SKM-1 treated with dmso at 0.1 percent for 144 hours (cell line): ENCODE results near the gene COL15A1.
A peak's percentile ranks its signal among the peaks of the same experiment; 100 is the strongest.

ENCODE experiments used
- DNase-seq: peaks from one replicate; lab custom pipeline; 2025; ENCODE audit not compliant: unreplicated experiment; lab: John Stamatoyannopoulos, UW

The COL15A1 gene

DNA sequence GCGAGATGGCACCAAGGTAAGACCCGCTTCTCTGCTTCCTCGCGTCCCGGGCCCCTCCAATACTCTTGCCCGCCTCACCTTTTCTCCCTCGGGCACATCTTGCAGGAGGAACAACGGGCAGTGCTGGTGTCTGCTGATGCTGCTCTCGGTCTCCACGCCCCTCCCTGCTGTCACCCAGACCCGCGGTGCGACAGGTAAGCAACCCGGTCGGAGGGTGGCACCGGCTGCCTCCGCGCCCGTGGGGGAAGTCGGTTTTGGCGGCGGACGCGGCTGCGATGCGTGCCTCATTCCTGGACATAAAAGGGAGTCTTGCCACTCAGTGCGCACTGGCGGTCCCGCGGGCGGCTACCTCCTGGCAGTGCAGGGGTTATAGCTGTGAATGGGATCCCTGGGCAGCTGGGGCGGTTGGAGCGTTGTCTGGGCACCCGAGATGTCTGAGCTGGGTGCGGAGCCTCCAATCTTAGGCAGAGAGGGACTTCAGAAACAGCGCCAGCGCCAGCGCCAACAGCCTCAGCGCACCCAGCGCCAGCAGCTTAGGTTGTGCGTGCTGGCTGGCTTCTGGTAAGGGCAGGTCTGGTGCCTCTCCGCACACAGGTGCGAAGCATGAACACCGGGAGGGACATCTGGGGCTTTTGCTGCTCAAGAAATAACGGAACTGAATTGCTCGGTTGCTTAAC is 488 bp downstream of the COL15A1 start:
- no peak for DNase-seq

DNA sequence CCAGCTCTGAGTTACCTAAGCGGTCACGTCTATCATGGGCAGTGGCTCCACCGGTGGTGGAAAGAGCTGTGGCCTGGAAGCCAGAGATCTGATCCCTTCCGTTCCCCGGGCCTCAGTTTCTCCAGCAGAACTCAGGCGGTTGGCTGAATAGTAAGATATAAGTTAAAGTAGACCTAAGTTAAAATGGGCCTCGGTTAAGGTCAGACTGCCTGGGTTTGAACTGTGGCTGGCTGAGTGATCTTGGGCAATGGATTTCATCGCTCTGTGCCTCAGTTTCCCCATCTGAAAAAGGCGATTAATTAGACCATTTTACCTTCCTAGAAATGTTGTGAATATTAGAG is 997 bp downstream of the COL15A1 start:
- peak; percentile 5 for DNase-seq

DNA sequence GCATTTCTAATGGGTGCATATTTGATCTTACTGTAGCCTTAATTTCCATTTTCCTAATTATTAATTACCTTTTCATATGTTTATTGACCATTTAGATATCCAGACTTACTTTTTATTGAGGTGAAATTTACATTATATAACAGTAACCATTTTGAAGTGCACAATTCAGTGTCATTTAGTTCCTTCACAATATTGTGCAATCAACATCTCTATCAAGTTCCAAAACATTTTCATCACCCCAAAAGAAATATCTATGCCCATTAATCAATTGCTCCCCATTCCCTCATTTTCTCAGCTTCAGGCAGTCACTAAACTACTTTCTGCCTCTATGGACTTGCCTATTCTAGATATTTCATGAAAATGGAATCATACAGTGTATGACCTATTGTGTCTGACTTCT is 5.9 kb downstream of the COL15A1 start:
- no peak for DNase-seq

DNA sequence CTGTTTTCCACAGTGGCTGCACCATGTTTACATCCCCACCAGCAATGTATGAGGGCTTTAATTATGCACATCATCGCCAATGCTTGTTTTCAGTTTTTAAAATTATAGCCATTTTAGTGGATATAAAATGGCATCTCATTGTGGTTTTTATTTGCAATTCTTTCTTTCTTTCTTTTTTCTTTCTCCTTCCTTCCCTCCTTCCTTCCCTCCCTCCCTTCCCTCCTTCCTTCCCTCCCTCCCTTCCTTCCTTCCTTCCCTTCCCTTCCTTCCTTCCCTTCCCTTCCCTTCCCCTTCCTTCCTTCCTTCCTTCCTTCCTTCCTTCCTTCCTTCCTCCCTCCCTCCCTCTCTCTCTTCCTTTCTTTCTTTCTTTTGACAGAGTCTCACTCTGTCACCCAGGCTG is 6.6 kb downstream of the COL15A1 start:
- DNase-seq = no peak

DNA sequence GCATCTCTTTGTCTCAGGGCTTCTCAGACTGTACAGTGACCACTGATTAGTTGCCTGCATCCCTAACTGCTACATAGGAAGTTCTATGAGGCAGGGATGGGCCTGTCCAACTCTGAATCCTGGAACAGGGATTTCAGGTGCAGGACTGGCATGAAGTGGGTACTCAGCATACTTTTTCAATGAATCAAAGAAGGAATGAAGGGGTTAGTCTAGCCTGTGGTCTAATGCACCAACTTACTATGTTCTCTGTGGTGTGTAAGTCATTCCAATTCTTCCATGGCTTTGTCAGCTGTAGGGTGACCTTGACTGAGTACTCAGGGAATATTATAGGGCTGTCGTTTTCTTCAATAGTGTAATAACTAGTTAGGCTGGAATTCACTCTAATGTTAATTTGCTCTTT is 8.3 kb downstream of the COL15A1 start:
- no peak for DNase-seq

DNA sequence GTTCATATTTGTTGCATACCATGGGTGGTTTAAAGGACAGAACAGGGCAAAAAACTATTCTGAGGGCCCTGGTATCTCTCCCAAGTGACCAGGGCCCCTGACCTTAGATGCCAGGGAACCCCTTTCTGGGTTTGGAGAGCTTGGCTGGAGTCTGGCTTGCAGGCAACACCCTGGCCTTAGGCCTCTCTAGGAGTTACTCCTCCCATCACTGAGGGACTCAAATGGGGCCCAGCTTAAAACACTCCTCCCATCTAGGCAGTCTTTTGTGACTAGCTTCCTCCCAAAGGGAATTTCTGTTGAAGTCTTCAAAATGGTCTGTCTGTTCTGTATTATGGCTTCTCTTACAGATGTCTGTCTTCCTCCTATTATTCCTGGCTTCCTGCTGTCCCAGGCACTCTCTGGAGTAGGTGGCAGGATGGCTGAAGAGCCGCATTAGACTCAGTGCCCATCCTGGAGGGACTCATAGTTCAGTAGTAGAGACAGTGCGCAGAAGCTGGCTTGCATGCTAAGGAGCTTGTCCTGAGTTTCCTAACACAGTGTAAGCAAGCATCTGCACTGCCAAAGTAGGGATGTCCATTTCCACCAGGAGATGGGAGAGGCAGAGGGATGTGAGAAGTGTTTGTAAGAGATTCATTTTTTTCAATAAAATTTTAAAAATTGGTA is 10.0 kb downstream of the COL15A1 start:
- DNase-seq = no peak

DNA sequence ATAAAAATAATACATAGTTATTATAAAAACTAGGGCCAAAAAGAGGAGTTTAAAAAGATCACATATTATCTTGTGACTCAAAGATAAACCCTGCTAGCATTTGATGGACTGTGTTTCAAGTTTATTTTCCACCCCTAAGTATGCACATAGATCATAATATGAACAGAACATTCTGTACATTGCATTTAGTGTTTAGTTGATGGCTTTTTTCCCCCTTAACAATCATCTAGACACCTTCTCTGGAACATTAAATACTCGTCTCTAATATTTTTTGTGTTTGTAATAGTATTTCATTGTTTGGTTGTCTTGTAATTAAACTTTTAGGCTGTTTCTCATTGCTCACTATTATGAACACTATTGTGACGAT is 10.5 kb downstream of the COL15A1 start:
- no peak for DNase-seq

DNA sequence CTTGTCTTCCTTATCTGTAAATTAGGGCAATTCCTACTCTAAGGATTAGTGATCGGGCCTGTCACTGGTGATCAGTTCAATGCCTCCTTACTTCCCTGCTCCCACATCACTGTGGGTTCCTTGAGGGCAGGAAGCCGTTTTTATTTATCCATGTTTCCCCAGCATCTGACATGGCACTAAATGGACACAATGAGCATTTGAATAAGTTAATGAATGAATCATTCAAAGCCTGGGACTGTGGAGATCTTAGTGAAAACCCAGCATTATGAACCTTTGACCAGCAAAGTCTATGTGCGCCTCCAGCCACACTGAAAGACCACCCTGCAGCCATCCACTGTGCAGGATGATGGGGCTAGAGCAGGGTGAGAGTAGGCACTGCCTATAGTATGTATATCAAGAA is 11.6 kb downstream of the COL15A1 start:
- DNase-seq = no peak

DNA sequence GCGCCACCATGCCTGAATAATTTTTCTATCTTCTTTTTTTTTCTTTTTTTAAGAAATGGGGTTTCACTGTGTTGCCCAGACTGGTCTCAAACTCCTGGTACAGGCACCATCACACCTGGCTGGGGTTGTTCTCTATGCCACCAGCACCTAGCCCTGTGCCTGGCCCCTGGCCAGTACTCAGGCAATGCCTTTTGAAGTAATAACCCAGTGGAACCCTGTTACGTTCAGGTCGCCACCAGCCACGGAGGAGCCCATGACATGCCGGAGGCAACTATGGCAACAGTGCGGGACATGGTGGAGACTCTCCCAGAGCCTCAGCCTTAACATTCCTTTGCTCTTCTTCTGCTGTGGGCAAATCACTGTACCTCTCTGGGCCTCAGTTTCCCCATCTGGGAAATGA is 14.1 kb downstream of the COL15A1 start:
- DNase-seq = no peak

DNA sequence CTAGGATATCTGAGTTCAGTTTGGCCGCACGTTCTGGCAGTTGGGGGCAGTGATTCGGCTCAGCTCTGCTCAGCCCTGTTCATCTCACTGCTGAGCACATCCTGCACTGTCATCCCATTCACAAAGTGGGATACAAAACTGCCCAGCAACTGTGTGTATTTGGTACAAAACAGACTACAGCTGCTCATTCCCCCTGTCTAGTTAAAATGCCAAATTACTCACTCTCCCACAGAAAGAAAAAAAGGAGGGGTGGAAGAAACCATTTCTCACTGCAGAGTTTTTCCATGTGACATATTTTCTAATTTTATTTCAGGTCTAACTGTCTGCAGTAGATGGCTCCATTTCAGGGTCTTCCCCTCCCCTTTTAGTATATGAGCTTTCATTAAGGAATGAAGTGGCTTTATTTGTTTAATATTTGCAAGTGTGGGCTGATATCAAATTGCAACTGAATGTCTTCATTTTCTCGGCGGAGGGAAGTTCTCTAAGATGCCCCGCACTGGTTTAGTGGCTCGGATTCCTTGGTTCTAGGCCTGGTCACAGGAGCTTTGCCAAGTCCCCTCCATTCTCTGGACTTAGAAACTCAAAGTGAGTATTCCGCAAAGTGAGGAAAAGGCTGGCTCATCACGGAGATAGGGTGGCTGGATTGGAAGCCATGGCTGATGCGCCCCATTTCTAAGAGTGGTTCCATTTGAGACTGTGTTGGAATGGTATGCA is 14.7 kb downstream of the COL15A1 start:
- no peak for DNase-seq

DNA sequence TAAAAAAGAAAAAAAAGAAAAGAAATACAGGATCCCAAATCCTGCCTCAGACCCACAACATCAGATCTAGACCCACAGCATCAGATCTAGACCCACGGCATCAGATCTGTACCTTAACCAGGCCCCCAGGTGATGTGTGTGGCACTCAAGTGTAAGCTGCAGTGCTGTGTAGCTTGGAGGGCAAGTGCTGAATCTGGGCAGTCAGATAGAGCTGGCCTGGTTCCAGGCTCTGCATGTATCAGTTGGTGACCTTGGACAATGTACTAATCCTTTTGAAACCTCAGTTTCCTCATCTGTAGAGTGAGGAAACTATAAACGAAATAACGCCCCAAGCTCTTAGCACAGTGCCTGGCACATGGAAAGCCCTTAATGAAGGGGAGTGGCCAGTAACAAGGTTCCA is 16.7 kb downstream of the COL15A1 start:
- DNase-seq = peak; percentile 28

DNA sequence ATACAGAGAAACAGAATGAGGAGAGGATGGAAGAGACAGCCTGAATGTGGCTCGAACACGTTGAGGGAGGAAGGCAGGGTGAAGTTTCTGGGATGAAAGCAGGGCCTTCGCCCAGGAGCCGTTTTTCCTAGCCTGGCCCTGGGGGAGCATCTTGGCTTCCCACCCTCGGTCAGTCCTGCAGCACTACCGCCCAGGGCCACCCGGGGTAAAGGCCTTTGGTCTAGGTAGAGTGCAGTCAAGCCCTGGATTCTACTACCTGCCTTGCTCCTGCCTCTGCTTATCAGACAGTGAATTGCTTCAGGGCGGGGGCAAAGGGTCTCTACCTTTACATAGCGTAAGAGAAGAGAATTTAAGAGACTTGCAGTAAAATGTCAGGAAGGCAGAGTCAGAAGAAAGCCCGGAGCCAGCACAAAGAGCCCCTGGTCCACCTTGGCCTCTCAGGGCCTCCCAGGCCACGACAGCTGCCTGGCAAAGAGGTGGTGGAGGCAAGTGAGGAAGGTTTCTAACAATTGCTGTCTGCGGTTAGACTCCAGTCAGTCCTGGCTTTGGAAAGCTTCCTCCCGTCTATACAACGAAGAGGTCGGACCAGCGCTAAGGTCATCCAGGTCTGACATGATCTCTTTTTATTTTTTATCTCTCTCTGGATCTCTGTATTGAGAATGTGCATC is 17.9 kb downstream of the COL15A1 start:
- no peak for DNase-seq

DNA sequence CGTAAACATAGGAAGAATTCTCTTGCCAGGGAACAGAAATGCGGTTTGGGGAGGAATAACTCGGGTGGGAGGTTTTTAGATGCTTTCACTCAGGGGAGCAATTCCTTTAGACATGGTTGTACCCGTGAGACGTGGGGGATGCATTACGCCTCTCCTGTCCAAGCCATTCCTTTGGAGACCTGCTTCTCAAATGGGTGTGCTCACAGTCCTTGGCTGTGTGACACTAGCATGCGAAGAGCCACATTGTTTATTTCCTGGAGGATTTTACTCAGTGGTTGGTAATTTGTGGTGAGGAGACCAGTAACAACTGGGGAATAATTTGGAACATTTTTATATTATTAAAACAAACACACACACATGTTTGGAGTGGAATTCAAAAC is 18.5 kb downstream of the COL15A1 start:
- DNase-seq = no peak

DNA sequence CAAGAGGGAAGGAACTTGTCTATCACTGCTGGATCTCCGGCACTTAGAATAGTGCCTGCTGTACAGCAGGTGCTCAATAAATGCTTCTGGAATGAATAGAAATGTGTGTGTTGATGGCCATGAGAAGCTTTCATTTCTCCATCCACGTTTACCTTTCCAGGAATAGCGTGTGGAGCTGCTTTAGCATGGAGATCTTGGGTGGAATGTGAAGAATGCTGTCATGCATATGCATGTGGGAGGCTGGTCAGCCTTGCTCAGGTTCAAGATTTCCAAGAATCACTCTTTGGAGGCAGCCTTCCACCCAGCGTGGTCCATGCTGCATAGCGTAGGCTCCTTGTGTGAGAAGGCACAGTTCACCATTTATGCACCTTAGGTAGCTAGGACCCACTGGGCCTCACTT is 19.2 kb downstream of the COL15A1 start:
- no peak for DNase-seq

DNA sequence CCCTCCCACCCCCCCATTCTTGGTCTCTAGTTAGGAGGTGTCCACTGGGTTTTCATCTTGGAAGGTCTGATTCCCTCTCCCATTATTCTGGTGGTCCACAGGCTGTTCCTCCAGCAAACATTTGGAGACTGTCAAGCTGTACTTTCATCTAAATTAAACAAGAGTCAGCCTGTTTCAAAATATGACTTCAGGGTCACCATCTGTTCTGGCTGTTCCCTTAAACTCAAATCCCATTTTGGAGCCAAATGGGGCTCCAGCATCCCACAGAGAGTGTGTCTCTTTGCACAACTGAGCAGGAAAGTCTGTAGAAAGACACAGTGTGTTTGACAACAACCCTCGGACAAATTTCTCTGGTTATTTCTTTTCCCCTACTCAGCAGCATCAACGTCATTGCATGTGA is 20.5 kb downstream of the COL15A1 start:
- no peak for DNase-seq

DNA sequence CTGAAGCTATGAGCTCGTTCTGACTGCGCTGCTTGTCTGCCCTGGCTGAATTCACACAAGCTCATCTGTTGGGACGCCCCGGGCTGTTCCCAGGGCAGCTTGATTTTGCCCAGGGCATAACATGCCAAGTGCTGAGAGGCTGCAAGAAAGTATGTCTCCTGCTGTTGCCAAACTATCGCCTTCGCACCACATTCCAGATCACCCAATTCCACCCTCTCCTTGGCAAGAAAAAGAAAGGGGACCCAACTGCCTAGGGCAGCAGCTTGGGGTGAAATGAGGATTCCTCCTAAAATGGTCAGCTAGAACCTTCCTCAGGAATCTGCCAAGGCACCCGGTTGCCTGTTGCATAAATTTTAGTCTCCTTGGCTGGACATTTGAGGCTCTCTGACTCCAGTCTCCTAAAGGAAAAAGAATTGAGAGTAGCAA is 21.2 kb downstream of the COL15A1 start:
- no peak for DNase-seq

DNA sequence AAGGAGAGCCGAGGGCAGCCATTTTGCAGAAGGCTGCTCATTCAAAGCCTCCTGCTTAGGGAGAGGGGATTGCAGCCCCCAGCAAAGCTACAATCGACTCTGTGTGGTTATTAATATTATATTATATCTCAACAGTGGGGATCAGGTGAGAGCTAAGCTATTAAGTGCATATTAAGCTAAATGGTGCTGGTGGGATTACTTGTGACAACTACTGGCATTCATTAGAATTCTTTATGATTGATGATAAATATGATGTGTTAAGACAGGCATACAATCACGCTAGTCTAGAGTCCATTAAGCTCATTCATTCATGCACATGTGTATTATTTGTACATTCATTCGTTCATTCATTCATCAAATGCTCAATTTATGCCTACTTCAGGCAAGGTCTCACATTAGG is 23.0 kb downstream of the COL15A1 start:
- no peak for DNase-seq

DNA sequence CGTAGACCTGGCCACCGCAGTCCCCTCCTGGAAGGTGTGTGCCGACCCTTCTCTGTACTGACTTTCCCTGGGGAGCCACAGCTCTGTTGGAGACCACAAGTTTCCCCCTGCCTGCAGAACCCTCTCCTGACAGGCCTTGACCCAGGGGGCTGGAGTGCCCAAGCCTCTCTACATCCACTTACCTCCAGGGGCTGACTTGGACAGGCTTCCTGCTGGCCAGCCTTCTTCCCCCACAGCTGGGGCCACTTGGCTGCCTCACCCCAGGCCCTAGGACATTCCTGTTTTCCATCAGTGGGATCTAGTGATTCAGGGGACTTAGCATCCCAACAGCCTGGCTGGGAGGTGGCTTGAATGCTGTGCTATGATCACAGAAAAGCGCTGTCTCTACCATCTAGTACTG is 23.6 kb downstream of the COL15A1 start:
- no peak for DNase-seq

DNA sequence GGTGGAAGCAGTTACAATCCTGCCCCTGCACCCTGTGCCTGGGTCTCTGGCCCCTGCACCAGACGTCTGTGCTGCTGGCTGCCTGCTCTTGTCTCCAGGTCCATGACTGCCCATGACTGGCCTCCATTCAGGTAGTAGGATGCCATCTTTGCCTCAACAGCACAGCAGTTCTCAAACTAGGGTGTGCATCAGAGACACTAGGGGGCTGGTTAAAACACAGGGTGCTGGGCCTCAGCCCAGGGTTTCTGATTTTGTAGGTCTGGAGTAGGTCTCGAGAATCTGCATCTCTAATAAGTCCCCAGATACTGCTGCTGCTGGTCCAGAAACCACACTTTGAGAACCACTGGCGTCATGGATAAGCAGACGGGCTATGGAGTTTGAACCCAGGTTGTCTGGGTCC is 24.0 kb downstream of the COL15A1 start:
- no peak for DNase-seq

DNA sequence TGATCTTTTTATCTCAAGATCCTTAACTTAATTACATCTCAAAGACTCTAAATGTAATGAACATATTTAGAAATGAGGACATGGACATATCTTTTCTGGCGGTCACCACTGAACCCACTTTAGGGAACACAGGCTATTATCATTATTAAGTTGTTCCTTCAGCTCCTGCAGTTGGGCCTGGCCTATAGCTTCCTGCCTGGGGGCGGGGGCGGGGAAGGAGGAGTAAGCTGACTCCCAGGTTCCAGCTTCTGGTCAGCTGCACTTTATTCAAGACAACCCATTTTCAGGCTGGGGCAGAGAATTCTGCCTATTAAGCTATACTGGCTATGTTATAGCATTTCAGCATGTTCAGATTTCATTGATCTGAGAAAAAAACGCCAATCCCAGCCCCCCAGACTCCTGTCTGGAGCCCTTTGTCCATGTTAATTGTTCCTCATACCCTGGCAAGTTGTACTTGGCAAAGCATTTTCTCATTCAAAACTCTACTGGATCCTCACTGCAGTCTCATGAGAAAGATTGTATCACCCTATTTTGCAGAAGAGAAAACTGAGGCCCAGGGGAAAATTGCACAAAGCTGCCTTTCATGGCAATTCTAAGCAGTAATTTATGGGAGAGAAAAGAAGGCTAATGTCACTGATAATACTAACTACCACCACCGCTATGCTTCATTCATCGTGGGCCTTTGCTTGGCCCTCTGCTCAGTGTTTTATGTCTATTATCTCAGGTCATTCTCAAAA is 25.1 kb downstream of the COL15A1 start:
- DNase-seq = no peak

DNA sequence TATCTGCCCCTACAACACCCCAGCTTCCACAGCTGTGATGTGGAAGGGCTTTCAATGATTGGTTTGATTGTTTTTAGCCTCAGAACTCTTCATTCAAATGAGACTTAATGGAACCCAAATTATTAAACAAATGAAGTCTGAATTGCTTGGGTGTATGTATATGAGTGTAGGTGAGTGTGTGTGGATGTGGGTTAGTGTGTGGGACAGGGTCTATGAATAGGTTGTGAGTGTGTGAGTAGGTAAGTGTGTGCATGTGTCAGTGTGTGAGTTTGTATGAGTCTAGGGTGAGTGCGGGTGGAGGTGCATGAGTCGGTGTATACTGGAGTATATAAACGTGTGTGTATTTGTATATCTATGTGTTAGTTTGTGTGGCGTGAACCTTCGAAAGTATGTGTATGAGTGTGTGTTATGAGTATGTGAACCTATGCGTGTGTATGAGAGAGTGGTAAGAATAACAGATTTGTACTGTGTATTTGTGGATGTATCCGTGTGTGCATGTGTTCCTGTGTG is 26.9 kb downstream of the COL15A1 start:
- no peak for DNase-seq
